Right cardiac atrium (tissue), 5 donors: ENCODE measurements around the gene PRR14L. TPM values are rescaled to one million over a fixed set of nuclear protein-coding genes. Genes with fewer than 3 reads are reported as not detected.

Experiments used
- ATAC-seq, 2 donors: fragments of 200-7000 bp; cut with Tn5 transposase; one replicate each; pipeline versions ENCODE4 v1.8.0 to v1.9.1; 2020; ENCODE audit warnings: moderate library complexity in 2 of 2, mild to moderate bottlenecking in 1 of 2
- DNase-seq, 3 donors: peaks; one replicate each; pipeline ENCODE4 v3.0.0-alpha.2; 2020
- H3K27ac ChIP-seq: one replicate; pipeline ENCODE4 v1.5.1; 2013; ENCODE audit warnings: mild to moderate bottlenecking, low read length, control low read depth, moderate library complexity
- H3K27me3 ChIP-seq: one replicate; pipeline ENCODE4 v1.6.1; 2013; ENCODE audit not compliant: control insufficient read depth, insufficient read depth
- H3K4me1 ChIP-seq: one replicate; pipeline ENCODE4 v1.6.1; 2013; ENCODE audit warnings: low read length; ENCODE audit not compliant: control insufficient read depth, insufficient read depth
- H3K4me3 ChIP-seq: one replicate; pipeline ENCODE4 v1.5.1; 2013; ENCODE audit warnings: low read length, control low read depth
- H3K9me3 ChIP-seq: one replicate; pipeline ENCODE4 v1.6.1; 2013; ENCODE audit warnings: low read length; ENCODE audit not compliant: control insufficient read depth
- WGBS: extraction: QIAGEN DNeasy Blood & Tissue Kit; methylation state at CpG from one replicate; pipeline ENCODE4 v1.1.7; 2013; 5-methylcytosine and 5-hydroxymethylcytosine counted together
- intact Hi-C, 4 donors: fragments of 100-400 bp; cut with DNase I; formaldehyde crosslinking; loops; one replicate each; pipeline versions ENCODE4 v1.11.0 to v1.14.0; 2022 to 2023
- polyA plus RNA-seq: library from polyadenylated mRNA; stranded (reverse); fragments of 200-250 nt; gene quantifications from one replicate; pipeline ENCODE4 v1.2.3, GENCODE V29; 2013
- total RNA-seq, 4 donors: library from RNA; stranded (reverse); fragmentation: NEBNext Ultra II Directional; extraction: Animal tissue kit (Norgen Biotek cat#: 25700); gene quantifications; one replicate each; pipeline ENCODE4 v1.2.1, GENCODE V29; 2021
- donor health status: healthy with polysubstance abuse.
- donor health status: DM: no; HTN: yes; CAD: no.
- donor health status: DM: no; HTN: no; CAD: no.
- donor health status: DM: no; HTN: yes; CAD: no; lungs with severe emphysema.
- donor health status: DM: yes; HTN: yes; CAD: no.

Gene PRR14L
- total and polyA plus RNA-seq, 5 donors: 5.6 to 23.4 (median 22.4) TPM

GRCh38 chr22:31637891-31638618 lies 111.9 kb downstream of the PRR14L start:
- intact Hi-C loops: loop anchor here in 1 of 4 donors (10.0 kb wide), 1 partner anchor 293 kb away; the partner anchor contains the start of gene PATZ1
- peak overlapping the region; percentile 61 for H3K27ac ChIP-seq
- 46% methylated on average over 15 of the region's 15 CpGs for WGBS
- H3K4me1 ChIP-seq: peaks cover 2% of the 10 kb centered on the region
- H3K27me3 ChIP-seq: no peaks in the 10 kb centered on the region
- H3K4me3 ChIP-seq: no peak overlapping the region
- peak in 2 of 3 donors; percentile 65 to 72 for DNase-seq
- H3K9me3 ChIP-seq: no peaks in the 10 kb centered on the region
- peak; percentile 74 to 76 for ATAC-seq

DNA sequence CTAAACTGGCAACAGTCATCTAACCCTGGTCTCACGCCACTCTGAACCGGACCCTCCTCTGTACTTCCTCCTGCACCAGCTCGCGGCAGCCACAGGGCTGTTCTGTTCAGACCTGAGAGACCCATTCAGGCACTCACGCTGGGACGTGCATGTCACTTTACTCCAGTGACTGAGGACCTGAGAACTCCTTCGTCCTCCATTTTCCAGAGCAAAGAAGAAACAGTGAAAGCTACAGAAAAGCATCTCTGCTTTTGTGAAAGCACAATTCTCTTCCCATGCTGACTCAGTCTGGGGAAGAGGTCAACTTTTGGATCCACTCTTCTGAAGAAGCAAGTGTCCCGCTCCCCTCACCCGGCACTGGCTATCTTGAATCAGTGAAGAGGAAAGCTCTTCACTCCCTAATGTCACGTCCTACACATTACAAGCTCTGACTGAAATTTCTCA lies 112.5 kb downstream of the PRR14L start:
- DNase-seq (peak in 2 of 3 donors; percentile 72 to 75), ATAC-seq (peak; percentile 35 to 46)
- WGBS: 56% methylated on average over 10 of the region's 10 CpGs
- Histone ChIP-seq H3K27ac (peak overlapping the region; percentile 61), H3K4me3 (no peak overlapping the region), H3K27me3 (no peaks in the 10 kb centered on the region), H3K9me3 (no peaks in the 10 kb centered on the region), H3K4me1 (peaks cover 2% of the 10 kb centered on the region)
- intact Hi-C loops: loop anchor here in 1 of 4 donors (10.0 kb wide), 1 partner anchor 293 kb away; the partner anchor contains the start of gene PATZ1

DNA sequence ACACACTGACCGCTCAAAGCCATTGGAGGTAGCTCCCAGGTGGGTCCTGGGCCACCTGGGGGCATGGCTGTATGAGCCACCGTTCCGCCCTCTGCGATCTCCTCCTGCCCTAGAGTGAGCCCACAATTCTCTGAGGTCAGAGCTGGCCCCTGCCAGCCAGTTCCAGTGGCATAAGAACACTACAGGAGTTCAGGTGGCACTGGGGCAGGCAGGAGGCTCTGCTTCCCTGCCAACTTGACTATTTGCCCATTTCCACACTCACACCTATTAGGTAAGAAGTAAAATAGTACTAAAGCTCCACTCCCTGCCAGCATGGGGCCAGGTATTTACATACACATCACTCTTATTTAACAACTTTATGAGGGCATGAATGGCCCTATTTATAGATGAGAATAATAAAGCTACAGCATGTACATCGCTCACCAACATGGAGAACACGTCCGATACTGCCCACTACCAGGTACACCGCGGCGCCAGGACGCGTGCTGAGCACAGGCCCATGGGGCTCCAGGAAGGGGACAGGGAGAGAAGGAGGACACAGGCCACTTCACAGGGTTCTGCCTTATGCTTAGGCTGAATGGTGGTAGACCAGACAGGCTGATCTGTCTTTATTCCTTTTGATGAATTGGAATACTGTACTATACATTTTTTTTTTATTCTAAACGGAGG lies 114.2 kb downstream of the PRR14L start:
- peak in 2 of 3 donors; percentile 23 to 44 for DNase-seq
- no peaks in the 10 kb centered on the region for H3K9me3 ChIP-seq
- intact Hi-C loops: loop anchor here in 1 of 4 donors (10.0 kb wide), 1 partner anchor 291 kb away; the partner anchor contains the start of gene PATZ1
- peaks cover 2% of the 10 kb centered on the region for H3K4me1 ChIP-seq
- no peak overlapping the region for H3K4me3 ChIP-seq
- no peak overlapping the region for H3K27ac ChIP-seq
- WGBS: 92% methylated on average over 13 of the region's 13 CpGs
- no peaks in the 10 kb centered on the region for H3K27me3 ChIP-seq
- no peak for ATAC-seq

DNA sequence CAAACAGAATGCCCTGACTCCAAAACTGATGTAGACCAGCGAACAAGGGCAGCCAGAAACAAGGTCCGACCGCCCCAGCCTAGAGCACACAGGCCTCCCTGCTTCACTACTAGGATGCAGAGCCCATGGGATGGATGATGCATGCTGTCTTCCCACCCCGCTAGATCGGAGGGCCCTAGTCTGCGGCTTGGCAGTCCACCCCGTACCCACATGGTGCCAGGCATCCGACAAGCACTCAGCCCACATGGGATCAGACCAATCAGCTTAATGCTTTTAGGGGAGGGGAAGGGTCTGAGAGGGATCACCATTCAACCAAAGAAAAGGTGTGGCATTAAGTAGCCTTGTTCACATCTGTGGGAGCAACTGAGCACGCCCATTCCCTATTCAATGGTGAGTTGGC lies 118.5 kb downstream of the PRR14L start:
- peak in 2 of 3 donors; percentile 57 to 60 for DNase-seq
- no peak overlapping the region for H3K4me3 ChIP-seq
- WGBS: 79% methylated on average over 9 of the region's 9 CpGs
- H3K9me3 ChIP-seq: no peaks in the 10 kb centered on the region
- H3K27me3 ChIP-seq: no peaks in the 10 kb centered on the region
- peak overlapping the region; percentile 65 for H3K27ac ChIP-seq
- peaks cover 16% of the 10 kb centered on the region for H3K4me1 ChIP-seq
- intact Hi-C loops: loop anchor here (5.0 to 10.0 kb wide), 2 partner anchors 74 to 287 kb away; partner anchors contain the start of gene PATZ1 (in 1 of the 4)
- ATAC-seq: no peak

Other genes with a start within 250 kb of the PRR14L start
- gene PISD, start 87.9 kb downstream of the PRR14L start, total RNA-seq: 10 to 100 TPM; 18.6 to 33.5 (median 19.7) TPM
- 11.1 TPM for gene PISD, start 87.9 kb downstream of the PRR14L start, polyA plus RNA-seq
- 10 to 100 TPM; 12.4 to 15.3 (median 13.6) TPM for gene DEPDC5, start 3.9 kb upstream of the PRR14L start, total RNA-seq
- gene DEPDC5, start 3.9 kb upstream of the PRR14L start, polyA plus RNA-seq: 6.9 TPM
- 100 to 1,000 TPM in 1 of 4 donors, 10 to 100 TPM in 3; 69.6 to 103 (median 86.2) TPM for gene YWHAH, start 194.4 kb upstream of the PRR14L start, total RNA-seq
- 59.9 TPM for gene YWHAH, start 194.4 kb upstream of the PRR14L start, polyA plus RNA-seq